ENCODE data around the gene OSBPL7. TPM values are rescaled to one million over a fixed set of nuclear protein-coding genes. Genes with fewer than 3 reads are reported as not detected.

Gene OSBPL7
- polyA plus RNA-seq, 2 of the 4 experiments (the other 2 are of a cell fraction), result 7.0 to 15.4 TPM

GRCh38 chr17:47760409-47761140 lies 61.0 kb downstream of the OSBPL7 start:
- ATAC-seq (no peak), FAIRE-seq (peak; percentile 51), DNase-seq (ENCODE audit: low read depth in 1 of 2, low spot score in 1 of 2) (no peak)
- H3K4me1 ChIP-seq, result no peaks in the 10 kb centered on the region
- CTCF ChIA-PET, result interaction anchor here (0.8 to 0.9 kb wide), 2 partner anchors 10 to 60 kb away, joined by 3 read pairs; no protein-coding TSS in a partner anchor
- WGBS (ENCODE audit: missing lambda C conversion rate), result 18% methylated on average over 5 of the region's 5 CpGs
- POLR2A ChIA-PET, result interaction anchor here (0.7 kb wide), 1 partner anchor 10 kb away, joined by 4 read pairs; no protein-coding TSS in a partner anchor
- no peak overlapping the region for H3K4me3 ChIP-seq
- H3K4me2 ChIP-seq, result no peak overlapping the region
- no peak for TF ChIP-seq PHF8 (IDR thresholded peaks at IDR 0.05; ENCODE audit: borderline replicate concordance, low read depth)
- no peak for TF ChIP-seq HMGXB4 (CRISPR knock-in tag; IDR thresholded peaks at IDR 0.05; ENCODE audit: borderline replicate concordance)
- no peak for TF ChIP-seq PBX3 (IDR thresholded peaks at IDR 0.05)
- no peak for TF ChIP-seq HDAC2 (IDR thresholded peaks at IDR 0.05)
- TF ChIP-seq FOSB (CRISPR knock-in tag; IDR thresholded peaks at IDR 0.05), result no peak
- TF ChIP-seq RNF2 (IDR thresholded peaks at IDR 0.05; ENCODE audit: borderline replicate concordance, low read depth), result no peak
- no peak for TF ChIP-seq EHMT2 (IDR thresholded peaks at IDR 0.05; ENCODE audit: low read depth)
- no peak for TF ChIP-seq HOXB13 (CRISPR knock-in tag; IDR thresholded peaks at IDR 0.05; ENCODE audit: low read depth)
- TF ChIP-seq MAFK (IDR thresholded peaks at IDR 0.05; ENCODE audit: partially characterized antibody), result no peak
- no peak for TF ChIP-seq MAZ (IDR thresholded peaks at IDR 0.05; ENCODE audit: borderline replicate concordance, low read depth, low read length)
- no peak for TF ChIP-seq HEYL (CRISPR knock-in tag; IDR thresholded peaks at IDR 0.05)
- H3K27ac ChIP-seq, result no peak overlapping the region
- H3K9me3 ChIP-seq, result peaks cover 36% of the 10 kb centered on the region

- ChIA-PET CTCF (interaction anchor here (0.8 to 2.8 kb wide), 3 partner anchors 17 to 59 kb away, joined by 3 to 9 read pairs (median 4); no protein-coding TSS in a partner anchor), POLR2A (no interaction called here)
- H3K4me2 ChIP-seq, result no peak overlapping the region
- no peak for TF ChIP-seq ZC3H11A (IDR thresholded peaks at IDR 0.05)
- no peak for TF ChIP-seq USF2 (IDR thresholded peaks at IDR 0.05)
- TF ChIP-seq SREBF2 (IDR thresholded peaks at IDR 0.05), result no peak
- TF ChIP-seq MYC (IDR thresholded peaks at IDR 0.05; ENCODE audit: borderline replicate concordance, low read length), result no peak
- no peak for TF ChIP-seq NPAS2 (CRISPR knock-in tag; IDR thresholded peaks at IDR 0.05; ENCODE audit: borderline replicate concordance)
- TF ChIP-seq TP53 (CRISPR knock-in tag; IDR thresholded peaks at IDR 0.05), result no peak
- no peak for TF ChIP-seq TFCP2L1 (CRISPR knock-in tag; IDR thresholded peaks at IDR 0.05)
- TF ChIP-seq NFE2L2 (conservative IDR thresholded peaks at IDR 0.05; ENCODE audit: low read length), result no peak
- TF ChIP-seq GATA3 (IDR thresholded peaks at IDR 0.05; ENCODE audit: borderline replicate concordance), result no peak
- no peak for TF ChIP-seq FOSL2 (IDR thresholded peaks at IDR 0.05)
- TF ChIP-seq FOSL2 (CRISPR knock-in tag; IDR thresholded peaks at IDR 0.05), result no peak
- TF ChIP-seq HOXB13 (CRISPR knock-in tag; IDR thresholded peaks at IDR 0.05; ENCODE audit: low read depth), result no peak
- no peak for FAIRE-seq
- 0% methylated on average over 1 of the region's 1 CpG for WGBS (ENCODE audit: missing lambda C conversion rate)
- no peaks in the 10 kb centered on the region for H3K4me1 ChIP-seq
- peaks cover 26% of the 10 kb centered on the region for H3K9me3 ChIP-seq
- no peak for DNase-seq (ENCODE audit: low read depth in 1 of 2, low spot score in 1 of 2)
- H3K4me3 ChIP-seq, result no peak overlapping the region
- no peak overlapping the region for H3K27ac ChIP-seq
- no peak for ATAC-seq
Observed at GRCh38 chr17:47757386-47757785, 64.2 kb downstream of the OSBPL7 start.

Other genes with a start within 250 kb of the OSBPL7 start
- gene KPNB1, start 171.9 kb downstream of the OSBPL7 start, polyA plus RNA-seq (2011; rRNA removed), result 358 and 452 TPM in 2 replicates
- 315 to 338 TPM (median 320 TPM) in 3 replicates for gene KPNB1, start 171.9 kb downstream of the OSBPL7 start, polyA plus RNA-seq (2017; fragmentation: RNase III; extraction: RNeasy Plus Mini Kit Qiagen cat#74134 plus additional on column Dnase treatment)
- 3.3 and 3.4 TPM in 2 replicates for gene TBKBP1, start 127.6 kb downstream of the OSBPL7 start, polyA plus RNA-seq (2011; rRNA removed)
- 7.1 to 9.5 TPM (median 9.3 TPM) in 3 replicates for gene TBKBP1, start 127.6 kb downstream of the OSBPL7 start, polyA plus RNA-seq (2017; fragmentation: RNase III; extraction: RNeasy Plus Mini Kit Qiagen cat#74134 plus additional on column Dnase treatment)
- gene TBX21, start 88.6 kb downstream of the OSBPL7 start, polyA plus RNA-seq (2011; rRNA removed), result 0.03 TPM in 1 of 2 replicates, not detected in the other
- 0.04 TPM in 1 of 3 replicates, not detected in the others for gene TBX21, start 88.6 kb downstream of the OSBPL7 start, polyA plus RNA-seq (2017; fragmentation: RNase III; extraction: RNeasy Plus Mini Kit Qiagen cat#74134 plus additional on column Dnase treatment)
- gene MRPL10, start 9.7 kb upstream of the OSBPL7 start, polyA plus RNA-seq (2011; rRNA removed), result 97.7 and 103 TPM in 2 replicates
- 56.8 to 62.8 TPM (median 62.0 TPM) in 3 replicates for gene MRPL10, start 9.7 kb upstream of the OSBPL7 start, polyA plus RNA-seq (2017; fragmentation: RNase III; extraction: RNeasy Plus Mini Kit Qiagen cat#74134 plus additional on column Dnase treatment)
- gene LRRC46, start 9.9 kb upstream of the OSBPL7 start, polyA plus RNA-seq (2011; rRNA removed), result 1.7 and 2.7 TPM in 2 replicates
- gene LRRC46, start 9.9 kb upstream of the OSBPL7 start, polyA plus RNA-seq (2017; fragmentation: RNase III; extraction: RNeasy Plus Mini Kit Qiagen cat#74134 plus additional on column Dnase treatment), result 2.3 to 3.0 TPM (median 2.5 TPM) in 3 replicates
- gene SCRN2, start 19.5 kb upstream of the OSBPL7 start, polyA plus RNA-seq (2011; rRNA removed), result 20.7 and 25.8 TPM in 2 replicates
- 37.3 to 47.7 TPM (median 43.7 TPM) in 3 replicates for gene SCRN2, start 19.5 kb upstream of the OSBPL7 start, polyA plus RNA-seq (2017; fragmentation: RNase III; extraction: RNeasy Plus Mini Kit Qiagen cat#74134 plus additional on column Dnase treatment)
- gene SP6, start 29.4 kb upstream of the OSBPL7 start, polyA plus RNA-seq (2011; rRNA removed), result 0.61 and 0.67 TPM in 2 replicates
- gene SP6, start 29.4 kb upstream of the OSBPL7 start, polyA plus RNA-seq (2017; fragmentation: RNase III; extraction: RNeasy Plus Mini Kit Qiagen cat#74134 plus additional on column Dnase treatment), result 2.0 to 2.3 TPM (median 2.1 TPM) in 3 replicates
- 6.2 and 8.0 TPM in 2 replicates for gene SP2, start 74.4 kb upstream of the OSBPL7 start, polyA plus RNA-seq (2011; rRNA removed)
- gene SP2, start 74.4 kb upstream of the OSBPL7 start, polyA plus RNA-seq (2017; fragmentation: RNase III; extraction: RNeasy Plus Mini Kit Qiagen cat#74134 plus additional on column Dnase treatment), result 10.5 to 13.4 TPM (median 11.6 TPM) in 3 replicates
- gene PNPO, start 119.8 kb upstream of the OSBPL7 start, polyA plus RNA-seq (2011; rRNA removed), result 40.8 and 43.4 TPM in 2 replicates
- 28.7 to 29.8 TPM (median 29.5 TPM) in 3 replicates for gene PNPO, start 119.8 kb upstream of the OSBPL7 start, polyA plus RNA-seq (2017; fragmentation: RNase III; extraction: RNeasy Plus Mini Kit Qiagen cat#74134 plus additional on column Dnase treatment)
- gene PRR15L, start 136.1 kb upstream of the OSBPL7 start, polyA plus RNA-seq (2011; rRNA removed), result 2.2 and 3.7 TPM in 2 replicates
- 0.88 to 1.6 TPM (median 1.1 TPM) in 3 replicates for gene PRR15L, start 136.1 kb upstream of the OSBPL7 start, polyA plus RNA-seq (2017; fragmentation: RNase III; extraction: RNeasy Plus Mini Kit Qiagen cat#74134 plus additional on column Dnase treatment)
- gene CDK5RAP3, start 149.3 kb upstream of the OSBPL7 start, polyA plus RNA-seq (2011; rRNA removed), result 124 and 179 TPM in 2 replicates
- gene CDK5RAP3, start 149.3 kb upstream of the OSBPL7 start, polyA plus RNA-seq (2017; fragmentation: RNase III; extraction: RNeasy Plus Mini Kit Qiagen cat#74134 plus additional on column Dnase treatment), result 135 to 165 TPM (median 164 TPM) in 3 replicates
- gene COPZ2, start 216.0 kb upstream of the OSBPL7 start, polyA plus RNA-seq (2011; rRNA removed), result 19.1 and 19.3 TPM in 2 replicates
- 10.6 to 11.0 TPM (median 10.9 TPM) in 3 replicates for gene COPZ2, start 216.0 kb upstream of the OSBPL7 start, polyA plus RNA-seq (2017; fragmentation: RNase III; extraction: RNeasy Plus Mini Kit Qiagen cat#74134 plus additional on column Dnase treatment)
- gene NFE2L1, start 226.6 kb upstream of the OSBPL7 start, polyA plus RNA-seq (2011; rRNA removed), result 241 and 283 TPM in 2 replicates
- gene NFE2L1, start 226.6 kb upstream of the OSBPL7 start, polyA plus RNA-seq (2017; fragmentation: RNase III; extraction: RNeasy Plus Mini Kit Qiagen cat#74134 plus additional on column Dnase treatment), result 104 to 111 TPM (median 108 TPM) in 3 replicates